ENCODE data around the gene AFDN.

DNA sequence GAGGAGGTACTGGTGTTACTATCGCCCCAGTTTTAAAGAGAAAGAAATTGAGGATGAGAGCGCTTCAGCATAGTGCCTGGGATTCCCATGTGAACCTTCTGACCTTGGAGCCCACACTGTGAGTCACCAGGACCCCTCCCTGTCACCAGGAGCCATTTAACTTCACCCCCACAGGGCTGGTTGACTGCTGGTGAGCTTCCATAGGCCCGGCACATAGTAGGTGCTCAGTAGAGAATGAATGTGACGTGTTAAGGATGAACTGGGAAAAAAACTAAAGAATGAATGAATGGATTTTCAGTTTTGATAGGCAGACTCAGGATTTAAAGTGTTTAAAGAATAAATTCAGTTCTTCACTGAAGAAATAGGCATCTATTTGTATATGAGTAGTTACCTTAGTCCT lies 117.4 kb downstream of the AFDN start:
- TF ChIP-seq, protein P1, sequence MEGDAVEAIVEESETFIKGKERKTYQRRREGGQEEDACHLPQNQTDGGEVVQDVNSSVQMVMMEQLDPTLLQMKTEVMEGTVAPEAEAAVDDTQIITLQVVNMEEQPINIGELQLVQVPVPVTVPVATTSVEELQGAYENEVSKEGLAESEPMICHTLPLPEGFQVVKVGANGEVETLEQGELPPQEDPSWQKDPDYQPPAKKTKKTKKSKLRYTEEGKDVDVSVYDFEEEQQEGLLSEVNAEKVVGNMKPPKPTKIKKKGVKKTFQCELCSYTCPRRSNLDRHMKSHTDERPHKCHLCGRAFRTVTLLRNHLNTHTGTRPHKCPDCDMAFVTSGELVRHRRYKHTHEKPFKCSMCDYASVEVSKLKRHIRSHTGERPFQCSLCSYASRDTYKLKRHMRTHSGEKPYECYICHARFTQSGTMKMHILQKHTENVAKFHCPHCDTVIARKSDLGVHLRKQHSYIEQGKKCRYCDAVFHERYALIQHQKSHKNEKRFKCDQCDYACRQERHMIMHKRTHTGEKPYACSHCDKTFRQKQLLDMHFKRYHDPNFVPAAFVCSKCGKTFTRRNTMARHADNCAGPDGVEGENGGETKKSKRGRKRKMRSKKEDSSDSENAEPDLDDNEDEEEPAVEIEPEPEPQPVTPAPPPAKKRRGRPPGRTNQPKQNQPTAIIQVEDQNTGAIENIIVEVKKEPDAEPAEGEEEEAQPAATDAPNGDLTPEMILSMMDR (IDR thresholded peaks at IDR 0.05), result no peak
- TF ChIP-seq POLR2A (IDR thresholded peaks at IDR 0.05), result no peak
